Measurements from ENCODE around the gene IKZF4.
"Not testable (repeated sequence)": the region's sequence is repeated elsewhere in the genome, so short reads cannot be mapped to it uniquely, and the experiment has no call there.

The IKZF4 gene

DNA sequence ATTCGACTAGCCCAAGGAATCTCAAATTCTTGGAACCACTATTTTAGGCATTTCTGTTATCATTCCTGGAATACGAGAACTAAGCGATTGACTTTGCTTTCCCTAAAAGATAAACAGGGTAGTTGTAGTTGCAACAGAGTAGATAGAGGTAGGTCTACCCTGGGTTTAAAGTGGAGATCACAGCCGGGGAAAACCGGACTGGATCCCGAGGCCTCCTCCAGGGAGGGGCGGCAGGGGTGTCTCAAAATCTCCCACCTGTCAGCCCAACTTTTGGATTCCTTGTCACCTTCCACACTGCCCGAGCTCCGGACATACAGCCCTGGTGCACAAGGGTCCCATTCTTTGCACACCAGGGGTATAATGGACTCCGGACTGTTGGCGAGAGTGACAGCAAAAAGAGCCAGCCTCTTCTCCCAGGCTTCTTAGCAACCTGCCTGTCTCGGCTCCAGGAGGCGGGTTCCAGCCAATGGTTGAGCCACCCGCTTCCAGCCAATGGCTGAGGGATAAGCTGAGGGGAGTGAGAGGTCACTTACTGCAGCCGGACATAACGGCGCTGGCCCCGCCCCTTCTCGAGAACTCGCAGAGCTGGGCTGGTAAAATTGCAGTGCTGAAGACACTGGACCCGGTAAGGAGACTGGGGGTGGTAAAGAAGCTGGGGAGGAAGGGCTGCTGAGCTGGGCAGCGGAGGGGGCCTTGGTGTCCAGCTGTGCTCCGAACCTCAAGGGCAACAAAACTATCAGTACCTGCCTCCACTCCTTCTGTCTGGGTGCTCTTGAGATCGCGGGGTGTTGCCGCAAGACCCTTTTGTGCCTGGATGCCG lies 23.9 kb upstream of the IKZF4 start, which contains the start of gene SUOX:
Gene SUOX, plus strand, starts transcription at position 562 of the 820 bp plus-strand sequence. CDS start 4,946 bp downstream, outside the sequence.
- H3K79me2 ChIP-seq, result peaks cover 10% of the 10 kb centered on the region
- peak within 1 kb of the TSS; percentile 85 for H3K9ac ChIP-seq
- peak within 1 kb of the TSS; percentile 88 for H3K27ac ChIP-seq
- peak within 1 kb of the TSS; percentile 97 for H3K4me2 ChIP-seq (ENCODE audit: low read length)
- TF ChIP-seq, protein P1, sequence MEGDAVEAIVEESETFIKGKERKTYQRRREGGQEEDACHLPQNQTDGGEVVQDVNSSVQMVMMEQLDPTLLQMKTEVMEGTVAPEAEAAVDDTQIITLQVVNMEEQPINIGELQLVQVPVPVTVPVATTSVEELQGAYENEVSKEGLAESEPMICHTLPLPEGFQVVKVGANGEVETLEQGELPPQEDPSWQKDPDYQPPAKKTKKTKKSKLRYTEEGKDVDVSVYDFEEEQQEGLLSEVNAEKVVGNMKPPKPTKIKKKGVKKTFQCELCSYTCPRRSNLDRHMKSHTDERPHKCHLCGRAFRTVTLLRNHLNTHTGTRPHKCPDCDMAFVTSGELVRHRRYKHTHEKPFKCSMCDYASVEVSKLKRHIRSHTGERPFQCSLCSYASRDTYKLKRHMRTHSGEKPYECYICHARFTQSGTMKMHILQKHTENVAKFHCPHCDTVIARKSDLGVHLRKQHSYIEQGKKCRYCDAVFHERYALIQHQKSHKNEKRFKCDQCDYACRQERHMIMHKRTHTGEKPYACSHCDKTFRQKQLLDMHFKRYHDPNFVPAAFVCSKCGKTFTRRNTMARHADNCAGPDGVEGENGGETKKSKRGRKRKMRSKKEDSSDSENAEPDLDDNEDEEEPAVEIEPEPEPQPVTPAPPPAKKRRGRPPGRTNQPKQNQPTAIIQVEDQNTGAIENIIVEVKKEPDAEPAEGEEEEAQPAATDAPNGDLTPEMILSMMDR (IDR thresholded peaks at IDR 0.05), result no peak
- H3K9me3 ChIP-seq (ENCODE audit: control insufficient read depth, low read length), result no peaks in the 10 kb centered on the region
- H3K36me3 ChIP-seq (ENCODE audit: control insufficient read depth, insufficient read depth, low read length), result no peaks in the 10 kb centered on the region
- H3K4me3 ChIP-seq (ENCODE audit: low read depth, low read length), result peak within 1 kb of the TSS; percentile 88
- no peaks in the 10 kb centered on the region for H3K27me3 ChIP-seq (ENCODE audit: control insufficient read depth, insufficient read depth, low read length)
- H2AFZ ChIP-seq, result peak within 1 kb of the TSS; percentile 86
- peaks cover 7% of the 10 kb centered on the region for H3K4me1 ChIP-seq

- peak overlapping the region; percentile 88 for H3K4me3 ChIP-seq (ENCODE audit: low read depth, low read length)
- peak overlapping the region; percentile 85 for H3K9ac ChIP-seq
- H3K27me3 ChIP-seq (ENCODE audit: control insufficient read depth, insufficient read depth, low read length), result no peaks in the 10 kb centered on the region
- no peaks in the 10 kb centered on the region for H3K9me3 ChIP-seq (ENCODE audit: control insufficient read depth, low read length)
- TF ChIP-seq, protein P1 (IDR thresholded peaks at IDR 0.05), result no peak
- peaks cover 11% of the 10 kb centered on the region for H3K4me1 ChIP-seq
- no peaks in the 10 kb centered on the region for H3K36me3 ChIP-seq (ENCODE audit: control insufficient read depth, insufficient read depth, low read length)
- H3K27ac ChIP-seq, result peak overlapping the region; percentile 88
- peak overlapping the region; percentile 97 for H3K4me2 ChIP-seq (ENCODE audit: low read length)
- H2AFZ ChIP-seq, result peak overlapping the region; percentile 86
- peaks cover 10% of the 10 kb centered on the region for H3K79me2 ChIP-seq
These were observed 23.3 kb upstream of the IKZF4 start for GRCh38 chr12:55997535-55997859.

DNA sequence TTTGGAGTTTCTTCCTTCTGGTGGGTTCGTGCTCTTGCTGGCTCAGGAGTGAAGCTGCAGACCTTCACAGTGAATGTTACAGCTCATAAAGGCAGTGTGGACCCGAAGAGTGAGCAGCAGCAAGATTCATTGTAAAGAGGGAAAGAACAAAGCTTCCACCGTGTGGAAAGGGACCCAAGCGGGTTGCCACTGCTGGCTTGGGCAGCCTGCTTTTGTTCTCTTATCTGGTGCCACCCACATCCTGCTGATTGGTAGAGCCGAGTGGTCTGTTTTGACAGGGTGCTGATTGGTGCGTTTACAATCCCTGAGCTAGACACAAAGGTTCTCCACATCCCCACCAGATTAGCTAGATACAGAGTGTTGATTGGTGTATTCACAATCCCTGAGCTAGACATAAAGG lies 21.3 kb upstream of the IKZF4 start:
- not testable (repeated sequence) for H3K27ac ChIP-seq; H3K9ac ChIP-seq; H3K9me3 ChIP-seq (ENCODE audit: control insufficient read depth, low read length); H3K79me2 ChIP-seq; H3K36me3 ChIP-seq (ENCODE audit: control insufficient read depth, insufficient read depth, low read length); H2AFZ ChIP-seq; H3K4me3 ChIP-seq (ENCODE audit: low read depth, low read length); H3K4me2 ChIP-seq (ENCODE audit: low read length); H3K27me3 ChIP-seq (ENCODE audit: control insufficient read depth, insufficient read depth, low read length)
- H3K4me1 ChIP-seq, result peaks cover 11% of the 10 kb centered on the region

GRCh38 chr12:55999999-56000540 lies 20.8 kb upstream of the IKZF4 start:
- not testable (repeated sequence) for H3K4me3 ChIP-seq (ENCODE audit: low read depth, low read length); H3K4me2 ChIP-seq (ENCODE audit: low read length); H3K9ac ChIP-seq; H3K27ac ChIP-seq; H3K36me3 ChIP-seq (ENCODE audit: control insufficient read depth, insufficient read depth, low read length); H3K27me3 ChIP-seq (ENCODE audit: control insufficient read depth, insufficient read depth, low read length); H3K9me3 ChIP-seq (ENCODE audit: control insufficient read depth, low read length); H3K79me2 ChIP-seq; H2AFZ ChIP-seq
- H3K4me1 ChIP-seq, result peaks cover 11% of the 10 kb centered on the region

DNA sequence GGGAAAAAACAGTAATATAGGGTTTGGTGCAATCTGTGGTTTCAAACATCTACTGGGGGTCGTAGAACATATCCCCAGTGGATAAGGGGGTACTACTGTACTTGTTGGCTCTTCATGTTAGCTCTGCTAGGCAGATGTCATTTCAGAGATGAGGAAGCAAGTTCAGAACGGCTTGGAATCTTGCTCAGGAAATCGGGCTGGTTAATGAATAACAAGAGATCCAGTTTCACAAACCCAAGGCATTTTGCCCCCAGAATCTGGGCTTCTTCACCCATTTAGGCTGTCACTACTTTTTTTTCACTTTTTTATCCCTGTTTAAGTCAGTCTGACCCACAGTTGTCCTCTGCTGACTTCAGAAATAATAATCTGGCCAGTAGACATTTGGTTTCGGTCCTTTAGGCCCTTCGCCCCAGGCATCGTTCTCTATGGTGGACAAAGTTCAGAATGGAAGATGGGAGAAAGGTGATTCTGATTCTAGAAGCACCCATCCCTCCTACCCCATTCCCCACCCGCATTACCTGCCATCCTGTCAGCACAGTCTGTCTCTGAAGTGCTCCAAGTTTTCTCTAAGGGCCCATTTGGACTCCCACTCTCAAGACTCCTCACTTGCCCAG lies 19.2 kb upstream of the IKZF4 start:
- H3K9ac ChIP-seq, result no peak overlapping the region

GRCh38 chr12:56003376-56003775 lies 17.5 kb upstream of the IKZF4 start:
- not testable (repeated sequence) for H3K4me2 ChIP-seq (ENCODE audit: low read length); H3K4me3 ChIP-seq (ENCODE audit: low read depth, low read length); H3K27ac ChIP-seq; H3K9me3 ChIP-seq (ENCODE audit: control insufficient read depth, low read length); H3K36me3 ChIP-seq (ENCODE audit: control insufficient read depth, insufficient read depth, low read length); H2AFZ ChIP-seq; H3K79me2 ChIP-seq; H3K9ac ChIP-seq; H3K27me3 ChIP-seq (ENCODE audit: control insufficient read depth, insufficient read depth, low read length)
- H3K4me1 ChIP-seq, result peaks cover 10% of the 10 kb centered on the region

More for the DNA sequence above, 19.2 kb upstream of the IKZF4 start:
- Histone ChIP-seq H3K4me3 (ENCODE audit: low read depth, low read length) (no peak overlapping the region), H3K9me3 (ENCODE audit: control insufficient read depth, low read length) (no peaks in the 10 kb centered on the region), H2AFZ (no peak overlapping the region), H3K79me2 (peaks cover 10% of the 10 kb centered on the region), H3K27me3 (ENCODE audit: control insufficient read depth, insufficient read depth, low read length) (no peaks in the 10 kb centered on the region), H3K36me3 (ENCODE audit: control insufficient read depth, insufficient read depth, low read length) (no peaks in the 10 kb centered on the region), H3K4me2 (ENCODE audit: low read length) (no peak overlapping the region), H3K27ac (peak overlapping the region; percentile 65), H3K4me1 (peaks cover 11% of the 10 kb centered on the region)
- TF ChIP-seq, protein P1 (IDR thresholded peaks at IDR 0.05), result no peak
